HCT116 (cell line): Measurements from ENCODE around the gene CRCP. TPM values are rescaled to one million over a fixed set of nuclear protein-coding genes. Genes with fewer than 3 reads are reported as not detected.

Experiments
- ATAC-seq: fragments of 200-7000 bp; cut with Tn5 transposase; 2 replicates; pipeline ENCODE4 v1.9.1; 2020; ENCODE audit warnings: mild to moderate bottlenecking, moderate library complexity
- BruUV-seq: library from RNA; stranded (reverse); fragments of 400-500 nt; replicated peaks from 2 replicates; lab custom pipeline; 2021; lab: Mats Ljungman, UMichigan
- CTCF ChIA-PET: fragments of 300-600 bp; sonication (Branson Sonifier 250); formaldehyde crosslinking; loops from one replicate; lab custom pipeline; 2021; ENCODE audit warnings: antibody characterized with exemption; lab: Charles Lee
- POLR2A ChIA-PET: fragments of 300-600, 350-600 bp; sonication (Branson Sonifier 250); formaldehyde crosslinking; loops from one replicate; lab custom pipeline; 2021; ENCODE audit warnings: antibody characterized with exemption; lab: Charles Lee
- RAD21 ChIA-PET, 2 experiments: fragments of 300-600 bp; sonication (Branson Sonifier 250); formaldehyde crosslinking; loops; one replicate each; lab custom pipeline; 2023; ENCODE audit warnings: low total read pairs in 2 of 2; ENCODE audit not compliant: uncharacterized antibody in 2 of 2, unreplicated experiment in 2 of 2, low non-redundant PET in 1 of 2; lab: Charles Lee
- DNase-seq: peaks from one replicate; pipeline ENCODE4 v3.0.0-alpha.2; 2010; ENCODE audit warnings: low read depth, low spot score
- H2AFZ ChIP-seq: fragments of 200-600 bp; shearing (Covaris generic), sonication (generic); 2 replicates; pipeline ENCODE4 v1.6.1; 2017; ENCODE audit warnings: low read depth, mixed run types, mixed read lengths, antibody characterized with exemption, low read length; ENCODE audit not compliant: poor library complexity, severe bottlenecking
- H3K27ac ChIP-seq: 2 replicates; pipeline ENCODE4 v1.5.1; 2012; ENCODE audit warnings: low read depth, low read length
- H3K27me3 ChIP-seq: fragments of 200-600 bp; sonication (generic); 2 replicates; pipeline ENCODE4 v1.6.1; 2016; ENCODE audit warnings: mixed run types, low read length, mixed read lengths; ENCODE audit not compliant: insufficient read depth
- H3K36me3 ChIP-seq, 2 experiments: fragments of 200-500 bp in 1 of 2; fragments of 200-600 bp in 1 of 2; sonication (Bioruptor generic) in 1 of 2; sonication (generic) in 1 of 2; 2 replicates each; pipeline versions ENCODE4 v1.5.1 to v1.6.1; 2014 to 2016; ENCODE audit warnings: low read length in 2 of 2, inconsistent platforms in 1 of 2, mixed read lengths in 1 of 2, mixed run types in 1 of 2; ENCODE audit not compliant: insufficient read depth in 2 of 2, control insufficient read depth in 1 of 2
- H3K4me1 ChIP-seq, 2 experiments: fragments of 200-600 bp in 1 of 2; sonication (generic) in 1 of 2; 2 replicates each; pipeline versions ENCODE4 v1.5.1 to v1.6.1; 2012 to 2017; ENCODE audit warnings: low read length in 2 of 2, inconsistent platforms in 1 of 2, mild to moderate bottlenecking in 1 of 2, mixed read lengths in 1 of 2, mixed run types in 1 of 2, moderate library complexity in 1 of 2; ENCODE audit not compliant: insufficient read depth in 2 of 2, control insufficient read depth in 1 of 2
- H3K4me2 ChIP-seq: fragments of 200-600 bp; sonication (generic); 2 replicates; pipeline ENCODE4 v1.6.1; 2017; ENCODE audit warnings: mixed run types, low read length, mixed read lengths
- H3K4me3 ChIP-seq, 2 experiments: fragments of 200-600 bp in 1 of 2; sonication (generic) in 1 of 2; replicated peaks in 1 of 2; 2 replicates each; pipeline ENCODE4 v1.5.1; 2011 to 2016; ENCODE audit warnings: low read length in 2 of 2, control low read depth in 1 of 2, low read depth in 1 of 2, mild to moderate bottlenecking in 1 of 2, mixed read lengths in 1 of 2, mixed run types in 1 of 2
- H3K79me2 ChIP-seq: fragments of 200-600 bp; sonication (generic); 2 replicates; pipeline ENCODE4 v1.6.1; 2017; ENCODE audit warnings: mild to moderate bottlenecking, mixed run types, low read length, moderate library complexity, mixed read lengths; ENCODE audit not compliant: insufficient read depth
- H3K9ac ChIP-seq: fragments of 200-600 bp; sonication (generic); 2 replicates; pipeline ENCODE4 v1.6.1; 2016; ENCODE audit warnings: low read length, mixed read lengths
- H3K9me2 ChIP-seq: fragments of 200-600 bp; sonication (generic), shearing (Covaris generic); 2 replicates; pipeline ENCODE4 v1.6.1; 2017; ENCODE audit warnings: mixed run types, mild to moderate bottlenecking, moderate library complexity; ENCODE audit not compliant: insufficient read depth
- H3K9me3 ChIP-seq, 2 experiments: fragments of 200-500 bp in 1 of 2; fragments of 200-600 bp in 1 of 2; sonication (Bioruptor generic) in 1 of 2; sonication (generic) in 1 of 2; 2 replicates each; pipeline ENCODE4 v1.6.1; 2014 to 2017; ENCODE audit warnings: low read length in 2 of 2, mixed read lengths in 2 of 2, inconsistent platforms in 1 of 2, low read depth in 1 of 2, mild to moderate bottlenecking in 1 of 2, mixed run types in 1 of 2, moderate library complexity in 1 of 2; ENCODE audit not compliant: control insufficient read depth in 1 of 2, insufficient read depth in 1 of 2
- H4K20me1 ChIP-seq: fragments of 200-600 bp; sonication (generic), shearing (Covaris generic); 2 replicates; pipeline ENCODE4 v1.6.1; 2017; ENCODE audit warnings: mixed run types, mild to moderate bottlenecking, moderate library complexity; ENCODE audit not compliant: insufficient read depth
- TCF7L2 ChIP-seq: IDR thresholded peaks from 2 replicates; pipeline ENCODE4 v1.7.0; 2011; ENCODE audit warnings: borderline replicate concordance, inconsistent platforms; ENCODE audit not compliant: insufficient read depth, insufficient read length; ENCODE audit errors: extremely low read depth
- intact Hi-C: fragments of 100-400 bp; cut with micrococcal nuclease; formaldehyde crosslinking; loops from 2 replicates; pipeline ENCODE4 v1.10.0; 2022
- total RNA-seq: library from RNA; stranded (reverse); gene quantifications from one replicate; pipeline ENCODE4 v1.2.1, GENCODE V29; 2021; ENCODE audit not compliant: unreplicated experiment
- TF ChIP-seq, protein P1 (sequence below), 3 experiments: fragments of 200-600 bp in 1 of 3; sonication (generic) in 1 of 3; IDR thresholded peaks in 2 of 3; conservative IDR thresholded peaks in 1 of 3; 2 replicates each; pipeline ENCODE4 v1.5.1; 2012 to 2017; ENCODE audit warnings: low read depth in 2 of 3, low read length in 2 of 3, antibody characterized with exemption in 1 of 3, borderline replicate concordance in 1 of 3, control low read depth in 1 of 3, mild to moderate bottlenecking in 1 of 3, mixed read lengths in 1 of 3, mixed run types in 1 of 3, moderate library complexity in 1 of 3; ENCODE audit not compliant: insufficient read depth in 1 of 3
- TF ChIP-seq, protein P2 (sequence below): IDR thresholded peaks from 2 replicates; pipeline ENCODE4 v1.6.1; 2012

The CRCP gene
- total RNA-seq, 1 experiment from 2014 or later = 28.4 TPM

DNA sequence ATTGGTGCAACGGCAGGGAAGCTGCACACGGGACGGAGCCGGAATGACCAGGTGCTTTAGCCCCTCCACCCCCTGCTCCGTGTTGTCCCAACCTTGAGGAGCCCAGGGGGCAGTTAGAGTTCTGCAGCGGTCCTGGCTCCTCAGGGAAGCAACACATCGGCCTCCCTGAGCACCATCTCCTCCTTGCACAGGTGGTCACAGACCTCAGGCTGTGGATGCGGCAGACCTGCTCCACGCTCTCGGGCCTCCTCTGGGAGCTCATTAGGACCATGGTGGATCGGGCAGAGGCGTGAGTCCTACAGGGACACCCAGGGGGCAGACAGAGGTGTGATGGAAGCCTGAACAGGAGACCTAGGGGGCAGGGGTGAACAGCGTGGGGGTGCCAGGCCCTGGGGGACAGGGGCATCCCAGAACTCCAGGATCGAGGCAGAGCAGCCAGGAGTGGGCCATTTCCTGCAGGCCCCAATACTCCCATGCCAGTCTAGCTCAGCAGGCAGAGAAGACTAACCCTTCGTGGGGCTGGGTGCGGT is 31.7 kb upstream of the CRCP start:
- no peaks in the 10 kb centered on the region for H3K9me2 ChIP-seq

DNA sequence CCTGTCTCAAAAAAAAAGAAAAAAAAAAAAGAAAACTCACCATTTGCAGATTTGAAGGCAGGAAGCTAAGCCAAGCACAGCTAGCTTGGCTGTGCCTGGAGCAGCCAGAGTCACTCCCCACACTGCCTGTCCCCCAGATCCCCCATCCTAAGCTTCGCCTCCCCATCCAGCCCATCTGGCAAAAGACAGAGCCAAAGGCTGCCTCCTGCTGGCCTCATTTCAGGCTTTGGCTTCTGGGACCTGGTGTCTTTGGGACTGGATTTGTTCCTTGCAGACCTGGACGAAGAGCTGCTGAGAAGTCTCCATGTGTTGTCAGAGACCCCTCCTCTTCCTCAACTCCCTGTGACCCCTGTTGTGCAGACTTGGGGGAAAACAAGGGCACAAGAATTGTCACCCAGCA is 31.0 kb upstream of the CRCP start:
- ChIA-PET POLR2A (interaction anchor here (1.5 kb wide), 1 partner anchor 8 kb away, joined by 6 read pairs; the partner anchor contains the start of gene ASL), RAD21 (no interaction called here), CTCF (no interaction called here)
- Histone ChIP-seq H2AFZ (no peak overlapping the region), H3K27me3 (no peaks in the 10 kb centered on the region), H3K4me3 (no peak overlapping the region), H3K4me1 (peaks cover 0 to 3% of the 10 kb centered on the region in 2 experiments; a peak in 1 of 4 replicates), H3K4me2 (no peak overlapping the region), H3K9me2 (no peaks in the 10 kb centered on the region), H3K79me2 (peaks cover 12% of the 10 kb centered on the region; the same call in 1 of the 2 replicates), H4K20me1 (no peaks in the 10 kb centered on the region), H3K36me3 (0 out of 4 replicates have a peak, but pooled peaks cover 3 to 8% of the 10 kb centered on the region in 2 experiments), H3K9me3 (no peaks in the 10 kb centered on the region), H3K27ac (no peak overlapping the region), H3K9ac (no peak overlapping the region)
- ATAC-seq (no peak), DNase-seq (no peak)
- TF ChIP-seq, protein P1, sequence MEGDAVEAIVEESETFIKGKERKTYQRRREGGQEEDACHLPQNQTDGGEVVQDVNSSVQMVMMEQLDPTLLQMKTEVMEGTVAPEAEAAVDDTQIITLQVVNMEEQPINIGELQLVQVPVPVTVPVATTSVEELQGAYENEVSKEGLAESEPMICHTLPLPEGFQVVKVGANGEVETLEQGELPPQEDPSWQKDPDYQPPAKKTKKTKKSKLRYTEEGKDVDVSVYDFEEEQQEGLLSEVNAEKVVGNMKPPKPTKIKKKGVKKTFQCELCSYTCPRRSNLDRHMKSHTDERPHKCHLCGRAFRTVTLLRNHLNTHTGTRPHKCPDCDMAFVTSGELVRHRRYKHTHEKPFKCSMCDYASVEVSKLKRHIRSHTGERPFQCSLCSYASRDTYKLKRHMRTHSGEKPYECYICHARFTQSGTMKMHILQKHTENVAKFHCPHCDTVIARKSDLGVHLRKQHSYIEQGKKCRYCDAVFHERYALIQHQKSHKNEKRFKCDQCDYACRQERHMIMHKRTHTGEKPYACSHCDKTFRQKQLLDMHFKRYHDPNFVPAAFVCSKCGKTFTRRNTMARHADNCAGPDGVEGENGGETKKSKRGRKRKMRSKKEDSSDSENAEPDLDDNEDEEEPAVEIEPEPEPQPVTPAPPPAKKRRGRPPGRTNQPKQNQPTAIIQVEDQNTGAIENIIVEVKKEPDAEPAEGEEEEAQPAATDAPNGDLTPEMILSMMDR (IDR thresholded peaks at IDR 0.05 in 2 of 3, conservative IDR thresholded peaks at IDR 0.05 in 1 of 3; ENCODE audit: borderline replicate concordance in 1 of 3, insufficient read depth in 1 of 3, low read depth in 2 of 3, low read length in 2 of 3) = peak in 1 of 3 experiments; percentile 24; a peak in 1 of 6 replicates
- TF ChIP-seq TCF7L2 = no peak
- intact Hi-C loops = no loop called here
- BruUV-seq = no TSS peak

More for the DNA sequence above, 31.7 kb upstream of the CRCP start:
- ATAC-seq (no peak), DNase-seq (no peak)
- H3K4me1 ChIP-seq = peaks cover 0 to 3% of the 10 kb centered on the region in 2 experiments; a peak in 1 of 4 replicates
- H2AFZ ChIP-seq = no peak overlapping the region
- no peaks in the 10 kb centered on the region for H4K20me1 ChIP-seq
- ChIA-PET POLR2A (interaction anchor here (1.5 kb wide), 1 partner anchor 7 kb away, joined by 6 read pairs; the partner anchor contains the start of gene ASL), RAD21 (no interaction called here), CTCF (no interaction called here)
- no peaks in the 10 kb centered on the region for H3K27me3 ChIP-seq
- H3K4me2 ChIP-seq = no peak overlapping the region
- no peak overlapping the region for H3K9ac ChIP-seq
- H3K79me2 ChIP-seq = peaks cover 16% of the 10 kb centered on the region; the same call in 1 of the 2 replicates
- no TSS peak for BruUV-seq
- no peaks in the 10 kb centered on the region for H3K9me3 ChIP-seq
- TF ChIP-seq, protein P2, sequence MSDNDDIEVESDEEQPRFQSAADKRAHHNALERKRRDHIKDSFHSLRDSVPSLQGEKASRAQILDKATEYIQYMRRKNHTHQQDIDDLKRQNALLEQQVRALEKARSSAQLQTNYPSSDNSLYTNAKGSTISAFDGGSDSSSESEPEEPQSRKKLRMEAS = no peak
- intact Hi-C loops = no loop called here
- no peak overlapping the region for H3K27ac ChIP-seq
- H3K4me3 ChIP-seq = no peak overlapping the region
- 0 out of 4 replicates have a peak, but pooled peaks cover 3 to 8% of the 10 kb centered on the region in 2 experiments for H3K36me3 ChIP-seq
